Activated B cell treated with CpG ODN at 0.5 μM for 24 hours (primary cell): ENCODE results near the gene CAMK4. TPM values are rescaled to one million over a fixed set of nuclear protein-coding genes. Genes with fewer than 3 reads are reported as not detected.

Experiments
- ATAC-seq: fragments of 200-7000 bp; cut with Tn5 transposase; one replicate; pipeline ENCODE4 v1.10.0; 2021; ENCODE audit warnings: low read depth, mild to moderate bottlenecking, moderate library complexity
- CTCF ChIA-PET: fragments of 350-600 bp; sonication (Branson Sonifier 250); formaldehyde crosslinking; loops from one replicate; lab custom pipeline; 2021; ENCODE audit warnings: antibody characterized with exemption; lab: Charles Lee
- POLR2A ChIA-PET: fragments of 350-600 bp; sonication (Branson Sonifier 250); formaldehyde crosslinking; loops from one replicate; lab custom pipeline; 2021; ENCODE audit warnings: antibody characterized with exemption; lab: Charles Lee
- DNase-seq: peaks from one replicate; pipeline ENCODE4 v3.0.0; 2022
- H3K27ac Mint-ChIP-seq: one replicate; pipeline ENCODE4 v1.8.0; 2020; ENCODE audit warnings: mixed read lengths
- H3K27me3 Mint-ChIP-seq: one replicate; pipeline ENCODE4 v1.8.0; 2021; ENCODE audit warnings: mixed read lengths
- H3K36me3 Mint-ChIP-seq: one replicate; pipeline ENCODE4 v1.8.0; 2021; ENCODE audit warnings: low read depth, mixed read lengths
- H3K4me1 Mint-ChIP-seq: one replicate; pipeline ENCODE4 v1.8.0; 2021; ENCODE audit warnings: mixed read lengths
- H3K4me3 Mint-ChIP-seq: one replicate; pipeline ENCODE4 v1.8.0; 2020; ENCODE audit warnings: mild to moderate bottlenecking, mixed read lengths
- H3K9me3 Mint-ChIP-seq: one replicate; pipeline ENCODE4 v1.8.0; 2020; ENCODE audit warnings: mixed read lengths
- intact Hi-C: fragments of 100-400 bp; cut with micrococcal nuclease; formaldehyde crosslinking; loops from one replicate; pipeline ENCODE4 v1.15.1; 2024
- total RNA-seq: library from RNA; stranded (reverse); gene quantifications from 2 replicates; pipeline ENCODE4 v1.2.3, GENCODE V29; 2022
- TF ChIP-seq, protein P1 (sequence below): fragments of 200-600 bp; IDR thresholded peaks from one replicate; pipeline ENCODE4 v1.8.0; 2022; ENCODE audit warnings: antibody characterized with exemption, mild to moderate bottlenecking

CAMK4 gene
- total RNA-seq, 1 donor from 2014 or later = 6.3 TPM

DNA sequence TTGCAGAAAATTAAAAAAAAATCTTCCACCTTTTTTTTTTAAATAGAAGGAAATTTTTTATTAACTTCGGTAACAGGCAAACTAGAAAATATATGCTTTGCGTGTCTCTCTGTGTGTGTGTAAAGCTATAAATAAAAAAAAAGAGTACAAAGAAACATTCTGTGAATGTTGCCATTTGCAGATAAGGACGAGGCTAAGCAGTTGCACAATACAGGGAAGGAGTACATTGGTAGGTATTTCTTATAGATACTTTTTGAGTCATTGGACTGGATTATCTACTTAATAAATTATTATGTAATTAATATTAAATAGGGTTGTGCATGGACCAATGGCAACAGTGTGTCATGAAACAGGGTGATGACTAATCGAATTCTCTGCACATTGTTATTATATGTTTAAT is 102.4 kb downstream of the CAMK4 start:
- H3K4me1 Mint-ChIP-seq = no peaks in the 10 kb centered on the region
- intact Hi-C loops = no loop called here
- ChIA-PET CTCF (no interaction called here), POLR2A (no interaction called here)
- H3K36me3 Mint-ChIP-seq = no peaks in the 10 kb centered on the region
- TF ChIP-seq, protein P1, sequence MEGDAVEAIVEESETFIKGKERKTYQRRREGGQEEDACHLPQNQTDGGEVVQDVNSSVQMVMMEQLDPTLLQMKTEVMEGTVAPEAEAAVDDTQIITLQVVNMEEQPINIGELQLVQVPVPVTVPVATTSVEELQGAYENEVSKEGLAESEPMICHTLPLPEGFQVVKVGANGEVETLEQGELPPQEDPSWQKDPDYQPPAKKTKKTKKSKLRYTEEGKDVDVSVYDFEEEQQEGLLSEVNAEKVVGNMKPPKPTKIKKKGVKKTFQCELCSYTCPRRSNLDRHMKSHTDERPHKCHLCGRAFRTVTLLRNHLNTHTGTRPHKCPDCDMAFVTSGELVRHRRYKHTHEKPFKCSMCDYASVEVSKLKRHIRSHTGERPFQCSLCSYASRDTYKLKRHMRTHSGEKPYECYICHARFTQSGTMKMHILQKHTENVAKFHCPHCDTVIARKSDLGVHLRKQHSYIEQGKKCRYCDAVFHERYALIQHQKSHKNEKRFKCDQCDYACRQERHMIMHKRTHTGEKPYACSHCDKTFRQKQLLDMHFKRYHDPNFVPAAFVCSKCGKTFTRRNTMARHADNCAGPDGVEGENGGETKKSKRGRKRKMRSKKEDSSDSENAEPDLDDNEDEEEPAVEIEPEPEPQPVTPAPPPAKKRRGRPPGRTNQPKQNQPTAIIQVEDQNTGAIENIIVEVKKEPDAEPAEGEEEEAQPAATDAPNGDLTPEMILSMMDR = no peak
- H3K27me3 Mint-ChIP-seq = no peaks in the 10 kb centered on the region
- peaks cover 20% of the 10 kb centered on the region for H3K9me3 Mint-ChIP-seq
- ATAC-seq (no peak), DNase-seq (no peak)
- no peak overlapping the region for H3K27ac Mint-ChIP-seq
- no peak overlapping the region for H3K4me3 Mint-ChIP-seq

DNA sequence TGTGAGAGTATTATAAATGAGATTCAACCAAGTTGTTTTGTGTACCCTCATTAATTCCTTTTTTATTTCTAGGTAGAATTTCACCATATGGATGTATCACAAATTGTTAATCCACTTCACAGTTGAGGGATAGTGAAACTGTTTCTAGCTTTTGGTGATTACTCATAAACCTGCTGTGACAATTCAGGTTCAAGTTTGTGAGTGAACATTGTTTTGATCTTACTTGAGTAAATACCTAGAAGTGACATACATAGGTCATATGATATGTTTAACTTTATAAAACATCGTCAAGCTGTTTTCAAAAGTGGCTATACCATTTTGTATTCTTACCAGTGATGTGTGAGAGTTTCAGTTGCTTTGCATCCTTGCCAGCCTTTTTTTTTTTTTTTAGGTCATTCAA is 112.9 kb downstream of the CAMK4 start:
- Mint-ChIP-seq H3K9me3 (no peaks in the 10 kb centered on the region), H3K4me1 (no peaks in the 10 kb centered on the region), H3K27me3 (no peaks in the 10 kb centered on the region), H3K36me3 (no peaks in the 10 kb centered on the region), H3K4me3 (no peak overlapping the region), H3K27ac (no peak overlapping the region)
- TF ChIP-seq, protein P1 = no peak
- DNase-seq (no peak), ATAC-seq (no peak)
- intact Hi-C loops = no loop called here
- POLR2A ChIA-PET = no interaction called here
- CTCF ChIA-PET = no interaction called here

DNA sequence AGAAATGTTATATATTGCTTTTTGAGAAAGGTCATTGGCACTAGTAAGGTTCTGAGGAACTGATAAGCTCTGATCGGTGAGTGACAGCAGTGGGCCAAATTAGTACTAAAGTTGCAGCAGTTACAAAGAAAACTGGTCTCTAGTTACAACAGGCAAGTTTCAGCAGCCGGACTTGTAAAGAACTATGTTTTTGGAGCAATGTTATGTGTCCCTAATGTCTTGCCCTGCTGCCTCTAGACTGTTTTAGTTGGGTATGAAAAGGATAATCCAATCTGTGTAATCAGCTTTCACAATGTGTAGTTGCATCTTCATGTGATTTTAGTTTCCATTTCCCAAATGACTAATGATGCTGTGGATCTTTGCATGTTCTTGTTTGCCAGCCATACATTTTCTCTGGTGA is 113.5 kb downstream of the CAMK4 start:
- Mint-ChIP-seq H3K4me1 (no peaks in the 10 kb centered on the region), H3K36me3 (no peaks in the 10 kb centered on the region), H3K27ac (no peak overlapping the region), H3K27me3 (no peaks in the 10 kb centered on the region), H3K9me3 (no peaks in the 10 kb centered on the region), H3K4me3 (no peak overlapping the region)
- ATAC-seq (no peak), DNase-seq (no peak)
- intact Hi-C loops = no loop called here
- TF ChIP-seq, protein P1 = no peak
- CTCF ChIA-PET = interaction anchor here (0.6 kb wide), 2 partner anchors 225 to 643 kb away, joined by 3 read pairs; no protein-coding TSS in a partner anchor
- POLR2A ChIA-PET = no interaction called here

DNA sequence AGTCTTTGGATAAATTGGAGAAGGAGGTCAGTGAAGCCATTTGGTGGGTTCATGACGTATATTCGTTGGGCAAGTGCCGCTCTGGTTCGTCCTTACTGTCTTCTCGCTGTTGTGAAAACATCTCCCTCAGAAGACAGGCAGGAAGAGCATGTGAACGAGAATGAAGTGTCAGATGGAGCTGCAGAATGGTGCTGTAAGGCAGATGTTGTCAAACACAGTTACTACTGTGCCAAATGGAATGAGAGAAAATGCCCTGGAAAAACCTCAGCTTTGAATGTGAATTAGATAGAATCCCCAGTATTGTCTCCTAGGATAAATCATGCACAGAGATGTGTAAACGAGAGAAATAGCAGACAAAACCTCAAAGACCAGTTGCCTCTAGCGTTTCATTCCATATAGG is 121.5 kb downstream of the CAMK4 start:
- no peak for ATAC-seq
- intact Hi-C loops = no loop called here
- no peaks in the 10 kb centered on the region for H3K9me3 Mint-ChIP-seq
- no peaks in the 10 kb centered on the region for H3K36me3 Mint-ChIP-seq
- no peak overlapping the region for H3K27ac Mint-ChIP-seq
- TF ChIP-seq, protein P1 = no peak
- no peaks in the 10 kb centered on the region for H3K27me3 Mint-ChIP-seq
- no peak for DNase-seq
- ChIA-PET POLR2A (no interaction called here), CTCF (no interaction called here)
- no peak overlapping the region for H3K4me3 Mint-ChIP-seq
- no peaks in the 10 kb centered on the region for H3K4me1 Mint-ChIP-seq

DNA sequence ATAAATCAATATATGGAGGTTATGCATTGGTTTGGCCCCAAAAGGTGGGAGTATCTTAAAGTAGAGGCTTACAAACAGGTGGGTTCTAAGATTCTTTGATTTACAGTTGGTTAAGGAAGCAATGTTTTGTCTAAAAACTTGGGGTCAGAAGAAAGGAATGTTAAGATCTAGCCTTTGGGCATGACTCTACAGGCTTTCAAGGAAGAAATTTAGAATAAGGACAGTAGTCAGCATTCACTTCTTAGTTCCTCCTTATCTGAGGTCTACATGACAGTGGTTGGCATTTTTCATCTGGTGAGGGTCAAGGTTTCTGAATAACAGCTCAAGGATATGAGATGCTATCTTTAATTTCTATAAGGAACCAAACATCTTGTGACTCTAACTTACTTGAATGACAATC is 122.8 kb downstream of the CAMK4 start:
- no peak overlapping the region for H3K4me3 Mint-ChIP-seq
- no peaks in the 10 kb centered on the region for H3K36me3 Mint-ChIP-seq
- intact Hi-C loops = no loop called here
- no peak for DNase-seq
- TF ChIP-seq, protein P1 = no peak
- POLR2A ChIA-PET = no interaction called here
- CTCF ChIA-PET = no interaction called here
- H3K9me3 Mint-ChIP-seq = no peaks in the 10 kb centered on the region
- no peaks in the 10 kb centered on the region for H3K27me3 Mint-ChIP-seq
- no peak for ATAC-seq
- H3K27ac Mint-ChIP-seq = no peak overlapping the region
- no peaks in the 10 kb centered on the region for H3K4me1 Mint-ChIP-seq
